GM12865 (cell line): ENCODE results near the gene TTBK2.

Experiments
- DNase-seq: peaks from one replicate; pipeline ENCODE4 v3.0.0; 2010; ENCODE audit warnings: low read depth
- H3K4me3 ChIP-seq: 2 replicates; pipeline ENCODE4 v1.5.1; 2011; ENCODE audit warnings: mild to moderate bottlenecking, low read depth, low read length, control low read depth
- CTCF ChIP-seq: IDR thresholded peaks from 2 replicates; pipeline ENCODE4 v1.5.1; 2011; ENCODE audit warnings: low read length, control low read depth, low read depth, inconsistent platforms; ENCODE audit not compliant: insufficient read depth; ENCODE audit errors: missing control alignments

The TTBK2 gene

GRCh38 chr15:42880121-42880520 is 40.5 kb downstream of the TTBK2 start:
- DNase-seq = no peak
- TF ChIP-seq CTCF = no peak
- H3K4me3 ChIP-seq = no peak overlapping the region

- TF ChIP-seq CTCF = no peak
Observed at GRCh38 chr15:42879443-42879842, 41.1 kb downstream of the TTBK2 start.

GRCh38 chr15:42876224-42876623 is 44.4 kb downstream of the TTBK2 start:
- no peak for DNase-seq
- H3K4me3 ChIP-seq = no peak overlapping the region
- no peak for TF ChIP-seq CTCF

More at GRCh38 chr15:42879443-42879842, 41.1 kb downstream of the TTBK2 start:
- H3K4me3 ChIP-seq = no peak overlapping the region
- no peak for DNase-seq

GRCh38 chr15:42868683-42869082 is 51.9 kb downstream of the TTBK2 start:
- no peak overlapping the region for H3K4me3 ChIP-seq
- TF ChIP-seq CTCF = no peak
- DNase-seq = no peak

- no peak for TF ChIP-seq CTCF
- DNase-seq = no peak
- no peak overlapping the region for H3K4me3 ChIP-seq
Observed at GRCh38 chr15:42863572-42864239, 56.9 kb downstream of the TTBK2 start.

GRCh38 chr15:42858999-42859789 is 61.4 kb downstream of the TTBK2 start:
- no peak overlapping the region for H3K4me3 ChIP-seq
- TF ChIP-seq CTCF = no peak
- DNase-seq = no peak
